K562 (cell line): Measurements from ENCODE around the gene PRKACA. TPM values are rescaled to one million over a fixed set of nuclear protein-coding genes. Genes with fewer than 3 reads are reported as not detected.

Experiments
- ATAC-seq: fragments of 200-7000 bp; cut with Tn5 transposase; 3 replicates; pipeline ENCODE4 v1.9.1; 2020; ENCODE audit warnings: moderate library complexity
- BruUV-seq: library from RNA; stranded (reverse); fragments of 400-500 nt; replicated peaks from 2 replicates; lab custom pipeline; 2021; lab: Mats Ljungman, UMichigan
- CTCF ChIA-PET: fragments of 300-600 bp; formaldehyde crosslinking; extraction: SDS; loops from one replicate; lab custom pipeline; 2021; ENCODE audit warnings: low intra/inter-chr PET ratio; lab: Yijun Ruan, JAX
- POLR2A ChIA-PET: fragments of 300-600, 350-650 bp; sonication (Branson Sonifier 250); formaldehyde crosslinking; extraction: SDS; loops from one replicate; lab custom pipeline; 2021; ENCODE audit warnings: antibody characterized with exemption, inconsistent platforms; lab: Yijun Ruan, JAX
- DNase-seq, 4 experiments: peaks; one replicate each; pipeline versions ENCODE4 v3.0.0 to v3.0.0-alpha.2; 2011 to 2018; ENCODE audit warnings: low spot score in 3 of 4, mixed read lengths in 3 of 4; ENCODE audit errors: extremely low read depth in 1 of 4
- FAIRE-seq: peaks from 2 replicates; lab custom pipeline; 2011; peaks lifted over from hg19 to GRCh38; lab: Jason Lieb, UNC
- H2AFZ ChIP-seq: 2 replicates; pipeline ENCODE4 v1.6.0; 2011; ENCODE audit warnings: low read depth, low read length, control low read depth, inconsistent platforms
- H3K27ac ChIP-seq: fragments of 200-600 bp; 3 replicates; pipeline ENCODE4 v1.8.0; 2011; ENCODE audit warnings: low read depth, mild to moderate bottlenecking, control low read depth, inconsistent platforms, low read length, moderate library complexity, mixed read lengths; ENCODE audit errors: extremely low read depth
- H3K27me3 ChIP-seq, 2 experiments: fragments of 300-600 bp in 1 of 2; 2 replicates in 1 of 2; 3 replicates in 1 of 2; pipeline versions ENCODE4 v1.6.0 to v1.8.0; 2011; ENCODE audit warnings: inconsistent platforms in 2 of 2, low read length in 2 of 2, mild to moderate bottlenecking in 1 of 2, mixed read lengths in 1 of 2, moderate library complexity in 1 of 2; ENCODE audit not compliant: control insufficient read depth in 2 of 2, insufficient read depth in 2 of 2
- H3K36me3 ChIP-seq: fragments of 300-600 bp; 3 replicates; pipeline ENCODE4 v1.8.0; 2011; ENCODE audit warnings: mild to moderate bottlenecking, low read length, inconsistent platforms; ENCODE audit not compliant: control insufficient read depth, insufficient read depth
- H3K4me1 ChIP-seq, 2 experiments: fragments of 200-600 bp in 1 of 2; replicated peaks in 1 of 2; 2 replicates in 1 of 2; 3 replicates in 1 of 2; pipeline versions ENCODE4 v1.5.1 to v1.8.0; 2011; ENCODE audit warnings: inconsistent platforms in 2 of 2, low read length in 2 of 2, mild to moderate bottlenecking in 1 of 2, mixed read lengths in 1 of 2, moderate library complexity in 1 of 2; ENCODE audit not compliant: control insufficient read depth in 2 of 2, insufficient read depth in 2 of 2
- H3K4me2 ChIP-seq: 2 replicates; pipeline ENCODE4 v1.6.1; 2011; ENCODE audit warnings: low read length, control low read depth, inconsistent platforms, mixed read lengths; ENCODE audit not compliant: insufficient read depth
- H3K4me3 ChIP-seq: fragments of 200-600 bp; sonication (generic), shearing (Covaris generic); 2 replicates; pipeline ENCODE4 v1.5.1; 2016; ENCODE audit warnings: control low read depth, inconsistent platforms
- H3K79me2 ChIP-seq: fragments of 200-600 bp; 3 replicates; pipeline ENCODE4 v1.8.0; 2011; ENCODE audit warnings: low read length, inconsistent platforms; ENCODE audit not compliant: control insufficient read depth, insufficient read depth
- H3K9ac ChIP-seq, 2 experiments: 2 replicates each; pipeline versions ENCODE4 v1.6.0 to v1.6.1; 2011; ENCODE audit warnings: low read depth in 2 of 2, low read length in 2 of 2, control low read depth in 1 of 2, inconsistent platforms in 1 of 2, mild to moderate bottlenecking in 1 of 2, mixed read lengths in 1 of 2; ENCODE audit not compliant: insufficient read depth in 1 of 2
- H3K9me1 ChIP-seq: one replicate; pipeline ENCODE4 v1.6.0; 2011; ENCODE audit warnings: inconsistent platforms, mild to moderate bottlenecking, low read length, moderate library complexity; ENCODE audit not compliant: control insufficient read depth, insufficient read depth
- H3K9me3 ChIP-seq: replicated peaks from 2 replicates; pipeline ENCODE4 v1.5.1; 2011; ENCODE audit warnings: low read depth, low read length, inconsistent platforms; ENCODE audit not compliant: control insufficient read depth, insufficient read depth
- H4K20me1 ChIP-seq: replicated peaks from 2 replicates; pipeline ENCODE4 v1.6.1; 2011; ENCODE audit warnings: low read length, inconsistent platforms, mixed read lengths; ENCODE audit not compliant: control insufficient read depth, insufficient read depth
- CHD2 ChIP-seq: IDR thresholded peaks from 2 replicates; pipeline ENCODE4 v1.6.1; 2011; ENCODE audit warnings: low read depth, low read length
- CHD4 ChIP-seq: fragments of 200-600 bp; sonication (generic); IDR thresholded peaks from 3 replicates; pipeline ENCODE4 v1.6.1; 2012; ENCODE audit warnings: low read depth, mild to moderate bottlenecking, mixed read lengths, low read length, inconsistent platforms; ENCODE audit not compliant: insufficient read depth, insufficient replicate concordance, poor library complexity, severe bottlenecking
- L3MBTL2 ChIP-seq: fragments of 450-650 bp; IDR thresholded peaks from 2 replicates; pipeline ENCODE4 v1.6.1; 2016; ENCODE audit warnings: mild to moderate bottlenecking, moderate library complexity
- PKNOX1 ChIP-seq: fragments of 450-650 bp; IDR thresholded peaks from 2 replicates; pipeline ENCODE4 v1.6.1; 2016
- POLR2G ChIP-seq: fragments of 200-400 bp; formaldehyde crosslinking; IDR thresholded peaks from 2 replicates; pipeline ENCODE4 v1.6.1; 2017; ENCODE audit warnings: low read depth, mild to moderate bottlenecking, antibody characterized with exemption, low read length, moderate library complexity
- RHOXF2B ChIP-seq: fragments of 250-450 bp; sonication (Bioruptor Pico); conservative IDR thresholded peaks from 2 replicates; pipeline ENCODE4 v1.5.1; 2021
- SIX5 ChIP-seq, 2 experiments: IDR thresholded peaks; 2 replicates each; pipeline ENCODE4 v1.6.1; 2011; ENCODE audit warnings: low read length in 2 of 2, borderline replicate concordance in 1 of 2, low read depth in 1 of 2, mild to moderate bottlenecking in 1 of 2, moderate library complexity in 1 of 2; ENCODE audit not compliant: insufficient read depth in 1 of 2
- SUPT5H ChIP-seq: fragments of 450-650 bp; IDR thresholded peaks from 2 replicates; pipeline ENCODE4 v1.6.1; 2016
- TEAD4 ChIP-seq, 2 experiments: sonication (generic) in 1 of 2; formaldehyde crosslinking in 1 of 2; IDR thresholded peaks; 2 replicates each; pipeline versions ENCODE4 v1.6.1 to v1.8.0; 2012 to 2022; ENCODE audit warnings: borderline replicate concordance in 1 of 2, inconsistent platforms in 1 of 2, low read length in 1 of 2, mild to moderate bottlenecking in 1 of 2, missing genetic modification reagents in 1 of 2
- ZBTB12 ChIP-seq: fragments of 250-450 bp; sonication (Bioruptor Pico); IDR thresholded peaks from 2 replicates; pipeline ENCODE4 v1.4.0; 2020
- ZNF449 ChIP-seq: fragments of 250-450 bp; sonication (Bioruptor Pico); IDR thresholded peaks from 2 replicates; pipeline ENCODE4 v1.8.0; 2022; ENCODE audit warnings: moderate library complexity, mild to moderate bottlenecking, inconsistent platforms
- WGBS: fragments of 100-300 bp; shearing (Covaris generic); methylation state at CpG from one replicate; pipeline ENCODE4 v1.1.6; 2016; ENCODE audit warnings: low coverage, mixed read lengths; ENCODE audit not compliant: insufficient coverage; ENCODE audit errors: missing lambda C conversion rate; 5-methylcytosine and 5-hydroxymethylcytosine counted together
- in situ Hi-C: fragments of 300-500 bp; cut with MboI; formaldehyde crosslinking; loops from 4 replicates; pipeline ENCODE4 v1.15.0; 2018; ENCODE audit warnings: inconsistent platforms, mixed read lengths
- intact Hi-C: fragments of 100-400 bp; cut with micrococcal nuclease; formaldehyde crosslinking; loops from 2 replicates; pipeline ENCODE4 v1.14.2; 2022
- polyA plus RNA-seq, 8 experiments: library from polyadenylated mRNA; depleted of rRNA in 4 of 8; stranded (reverse) in 5 of 8; unstranded in 3 of 8; fragments of >200 nt; fragmentation: Nextera tagmentation in 2 of 8; fragmentation: Illumina TruSeq in 1 of 8; extraction: Ambion mirVana in 2 of 8; extraction: Trizol in 1 of 8; gene quantifications; 2 replicates each; pipeline versions ENCODE4 v1.2.1 to v1.2.3, GENCODE V29; 2011 to 2014; ENCODE audit warnings: inconsistent platforms in 1 of 8, missing spikeins in 1 of 8
- total RNA-seq, 7 experiments: library from RNA; depleted of rRNA in 6 of 7; stranded (reverse); fragments of >200 nt in 6 of 7; fragmentation: Illumina TruSeq in 2 of 7; extraction: Trizol in 2 of 7; gene quantifications; 2 replicates each; pipeline versions ENCODE4 v1.2.1 to v1.2.3, GENCODE V29; 2011 to 2021; ENCODE audit warnings: low replicate concordance in 1 of 7

PRKACA gene
- total and polyA plus RNA-seq, 9 of the 15 experiments (the other 6 are each of a cell fraction or from before 2014, with no cell fraction given): 1.2 to 63.1 (median 13.0) TPM

GRCh38 chr19:14127929-14128509, 10.5 kb upstream of the PRKACA start:
- no peak; the same call in 2 of the 3 replicates for ATAC-seq
- Histone ChIP-seq H3K4me1 (no peaks in the 10 kb centered on the region; a peak in 1 of 5 replicates), H3K9me3 (no peaks in the 10 kb centered on the region), H3K4me3 (no peak overlapping the region), H2AFZ (no peak overlapping the region), H3K36me3 (peaks cover 49% of the 10 kb centered on the region), H3K9me1 (no peaks in the 10 kb centered on the region), H4K20me1 (no peaks in the 10 kb centered on the region), H3K79me2 (0 out of 3 replicates have a peak, but pooled peaks cover under 1% of the 10 kb centered on the region), H3K4me2 (no peak overlapping the region), H3K9ac (no peak overlapping the region), H3K27me3 (no peaks in the 10 kb centered on the region), H3K27ac (no peak overlapping the region)
- CTCF ChIA-PET: no interaction called here
- no peak for FAIRE-seq
- POLR2A ChIA-PET: interaction anchor here (0.6 to 1.2 kb wide), 4 partner anchors 14 to 71 kb away, joined by 3 read pairs; no protein-coding TSS in a partner anchor
- intact Hi-C loops: no loop called here
- TF ChIP-seq PKNOX1: peak; percentile 61
- TF ChIP-seq TEAD4 (IDR thresholded peaks at IDR 0.05; ENCODE audit: low read length): no peak
- TF ChIP-seq TEAD4 (CRISPR knock-in tag; IDR thresholded peaks at IDR 0.05; ENCODE audit: borderline replicate concordance): no peak
- 85% methylated on average over 4 of the region's 4 CpGs for WGBS
- no peak for DNase-seq
- in situ Hi-C loops: no loop called here
- no TSS peak for BruUV-seq

GRCh38 chr19:14127176-14127575, 9.6 kb upstream of the PRKACA start:
- H3K79me2 ChIP-seq: no peaks in the 10 kb centered on the region
- 88% methylated on average over 8 of the region's 8 CpGs for WGBS
- intact Hi-C loops (no loop called here), in situ Hi-C loops (no loop called here)
- H3K36me3 ChIP-seq: peaks cover 49% of the 10 kb centered on the region
- no peak overlapping the region for H3K9ac ChIP-seq
- no peaks in the 10 kb centered on the region for H3K27me3 ChIP-seq
- H2AFZ ChIP-seq: no peak overlapping the region
- H3K4me3 ChIP-seq: no peak overlapping the region
- ChIA-PET CTCF (no interaction called here), POLR2A (interaction anchor here (1.2 to 1.8 kb wide), 2 partner anchors 9 to 70 kb away, joined by 3 to 5 read pairs; partner anchors contain the start of gene ASF1B)
- FAIRE-seq (no peak), DNase-seq (no peak), ATAC-seq (no peak)
- no peaks in the 10 kb centered on the region; a peak in 1 of 5 replicates for H3K4me1 ChIP-seq
- H3K9me3 ChIP-seq: no peaks in the 10 kb centered on the region
- no peak overlapping the region for H3K27ac ChIP-seq
- no TSS peak for BruUV-seq
- no peak overlapping the region for H3K4me2 ChIP-seq
- no peaks in the 10 kb centered on the region for H3K9me1 ChIP-seq
- no peaks in the 10 kb centered on the region for H4K20me1 ChIP-seq
- TF ChIP-seq CHD2: no peak
- TF ChIP-seq POLR2G: peak; percentile 45; the same call in 1 of the 2 replicates
- TF ChIP-seq SIX5 (IDR thresholded peaks at IDR 0.05; ENCODE audit: borderline replicate concordance in 1 of 2, insufficient read depth in 1 of 2, low read depth in 1 of 2, low read length in 2 of 2): no peak
- TF ChIP-seq ZNF449 (CRISPR knock-in tag): no peak
- TF ChIP-seq L3MBTL2: no peak
- TF ChIP-seq ZBTB12 (CRISPR knock-in tag): no peak
- TF ChIP-seq RHOXF2B (CRISPR knock-in tag): no peak
- TF ChIP-seq SUPT5H: no peak
- no peak for TF ChIP-seq CHD4
